Measurements from ENCODE around the gene RPTOR.

- TF ChIP-seq GATA2 (IDR thresholded peaks at IDR 0.05; ENCODE audit: low read depth, low read length) (no peak), GATA3 (IDR thresholded peaks at IDR 0.05; ENCODE audit: low read depth, low read length) (no peak)
Measured at GRCh38 chr17:80821546-80821945, 276.9 kb downstream of the RPTOR start.
